ENCODE data around the gene RBKS. TPM values are rescaled to one million over a fixed set of nuclear protein-coding genes. Genes with fewer than 3 reads are reported as not detected.

Gene RBKS
- total and polyA plus RNA-seq, 2 of the 8 experiments (the other 6 are each of a cell fraction or from before 2014, with no cell fraction given) = 1.1 to 1.5 TPM

DNA sequence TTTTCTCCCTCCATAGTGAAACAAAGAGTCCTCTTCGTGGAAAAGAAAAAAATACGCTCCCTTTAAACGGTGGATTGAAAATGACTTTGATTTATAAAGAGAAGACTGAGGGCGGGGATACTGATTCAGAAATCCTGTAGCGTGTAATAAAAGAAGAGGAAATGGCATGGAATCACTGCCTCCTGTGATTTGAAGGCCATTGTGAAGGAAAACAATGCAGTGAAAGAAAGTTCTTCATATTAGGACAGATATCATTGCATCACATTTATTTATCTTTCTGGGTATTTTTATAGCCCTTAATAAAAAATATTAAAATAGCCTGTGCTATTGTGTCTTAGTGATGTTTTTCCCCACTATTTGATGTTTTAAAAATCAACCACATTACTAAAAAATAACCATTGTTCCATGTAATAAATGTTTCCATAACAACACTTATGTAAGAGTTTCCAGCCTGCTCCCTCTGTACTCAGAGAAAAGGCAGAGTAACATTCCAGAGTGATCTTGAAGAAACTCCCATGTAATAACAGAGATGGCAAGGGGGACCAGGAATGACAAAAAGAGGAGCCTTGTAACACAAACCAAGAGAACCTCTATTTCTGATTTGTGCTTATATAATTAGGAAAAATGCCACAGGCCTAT lies 110.7 kb downstream of the RBKS start:
- no peak for FAIRE-seq
- TF ChIP-seq BRCA1 (IDR thresholded peaks at IDR 0.05; ENCODE audit: low read depth, low read length) (no peak), SIN3A (conservative IDR thresholded peaks at IDR 0.05 in 1 of 2, IDR thresholded peaks at IDR 0.05 in 1 of 2; ENCODE audit: low read depth in 1 of 2, low read length in 2 of 2) (no peak), YY1 (IDR thresholded peaks at IDR 0.05; ENCODE audit: low read depth, low read length) (no peak), BCL11A (IDR thresholded peaks at IDR 0.05; ENCODE audit: low read depth in 2 of 2, low read length in 2 of 2) (no peak), RFX5 (IDR thresholded peaks at IDR 0.05; ENCODE audit: borderline replicate concordance, low read depth, low read length) (no peak), HDAC2 (IDR thresholded peaks at IDR 0.05; ENCODE audit: borderline replicate concordance in 1 of 2, low read depth in 2 of 2, low read length in 2 of 2) (no peak), TAF1 (IDR thresholded peaks at IDR 0.05; ENCODE audit: low read depth, low read length) (no peak)
- TF ChIP-seq, protein P1, sequence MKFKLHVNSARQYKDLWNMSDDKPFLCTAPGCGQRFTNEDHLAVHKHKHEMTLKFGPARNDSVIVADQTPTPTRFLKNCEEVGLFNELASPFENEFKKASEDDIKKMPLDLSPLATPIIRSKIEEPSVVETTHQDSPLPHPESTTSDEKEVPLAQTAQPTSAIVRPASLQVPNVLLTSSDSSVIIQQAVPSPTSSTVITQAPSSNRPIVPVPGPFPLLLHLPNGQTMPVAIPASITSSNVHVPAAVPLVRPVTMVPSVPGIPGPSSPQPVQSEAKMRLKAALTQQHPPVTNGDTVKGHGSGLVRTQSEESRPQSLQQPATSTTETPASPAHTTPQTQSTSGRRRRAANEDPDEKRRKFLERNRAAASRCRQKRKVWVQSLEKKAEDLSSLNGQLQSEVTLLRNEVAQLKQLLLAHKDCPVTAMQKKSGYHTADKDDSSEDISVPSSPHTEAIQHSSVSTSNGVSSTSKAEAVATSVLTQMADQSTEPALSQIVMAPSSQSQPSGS (IDR thresholded peaks at IDR 0.05; ENCODE audit: low read length) = no peak

More for the DNA sequence above, 110.7 kb downstream of the RBKS start:
- 87% methylated on average over 5 of the region's 5 CpGs; no CpG with 5 or more reads in 1 of the 2 experiments for WGBS, 2 experiments (ENCODE audit: extremely low coverage in 1 of 2, insufficient coverage in 1 of 2, insufficient read length in 1 of 2, insufficient replicate concordance in 2 of 2, low coverage in 1 of 2, low lambda C conversion rate in 2 of 2, missing lambda C conversion rate in 1 of 2)
- H3K79me1 ChIP-seq (ENCODE audit: low read depth, low read length) = peaks cover 7% of the 10 kb centered on the region; the same call in 1 of the 2 replicates
- H4K91ac ChIP-seq (replicated peaks; ENCODE audit: insufficient read length, low read length) = no peak overlapping the region
- no peaks in the 10 kb centered on the region for H3K9me3 ChIP-seq (ENCODE audit: insufficient read depth in 2 of 2, low read depth in 1 of 2, low read length in 1 of 2)
- peaks cover 3 to 36% of the 10 kb centered on the region in 2 experiments; a peak in 3 of 4 replicates for H3K79me2 ChIP-seq (ENCODE audit: control insufficient read depth in 1 of 2, insufficient read depth in 2 of 2, low read length in 2 of 2)
- no peak overlapping the region for H2BK20ac ChIP-seq (ENCODE audit: low read length)
- H3K9ac ChIP-seq (replicated peaks in 1 of 4; ENCODE audit: extremely low read depth in 1 of 4, low read depth in 3 of 4, low read length in 3 of 4) = no peak overlapping the region
- no peak overlapping the region for H3K23ac ChIP-seq (ENCODE audit: insufficient read length)
- H3K27ac ChIP-seq (ENCODE audit: low read depth, low read length) = no peak overlapping the region
- H2BK15ac ChIP-seq (ENCODE audit: low read length) = no peak overlapping the region
- H3K27me3 ChIP-seq (replicated peaks in 1 of 4; ENCODE audit: control insufficient read depth in 3 of 4, extremely low read depth in 1 of 4, insufficient read depth in 3 of 4, low read length in 3 of 4) = no peaks in the 10 kb centered on the region
- ChIA-PET POLR2A (ENCODE audit: partially characterized antibody) (interaction anchor here (1.0 to 2.2 kb wide), 3 partner anchors 8 to 17 kb away, joined by 4 to 5 read pairs (median 4); partner anchors contain the start of gene MRPL33), CTCF (ENCODE audit: partially characterized antibody) (no interaction called here)
- H4K5ac ChIP-seq (ENCODE audit: insufficient read length, low read depth, low read length) = no peak overlapping the region
- no peak overlapping the region for H3K4me2 ChIP-seq (ENCODE audit: insufficient read depth in 1 of 2, low read depth in 2 of 2, low read length in 2 of 2)
- no peak overlapping the region for H2BK5ac ChIP-seq (ENCODE audit: low read depth, low read length)
- no peaks in the 10 kb centered on the region; the same call in 1 of the 2 replicates for H3K23me2 ChIP-seq (ENCODE audit: low read depth, low read length)
- no peak overlapping the region for H3K4ac ChIP-seq (replicated peaks; ENCODE audit: insufficient read length, low read depth, low read length)
- H2BK12ac ChIP-seq (ENCODE audit: low read depth, low read length) = no peak overlapping the region
- no peak overlapping the region for H2AK5ac ChIP-seq (ENCODE audit: low read depth, low read length)
- no peaks in the 10 kb centered on the region for H3K4me1 ChIP-seq (replicated peaks in 1 of 4; ENCODE audit: control insufficient read depth in 3 of 4, insufficient read depth in 4 of 4, low read length in 3 of 4)
- H3K4me3 ChIP-seq (ENCODE audit: extremely low read depth in 1 of 4, insufficient read depth in 2 of 4, low read depth in 3 of 4, low read length in 4 of 4) = no peak overlapping the region
- H4K20me1 ChIP-seq (replicated peaks in 1 of 2; ENCODE audit: control insufficient read depth in 1 of 2, insufficient read depth in 2 of 2, low read length in 2 of 2) = peaks cover 0 to 5% of the 10 kb centered on the region in 2 experiments
- no peak overlapping the region for H2AFZ ChIP-seq (ENCODE audit: low read length)
- no peak for DNase-seq (ENCODE audit: low read depth in 1 of 2, low spot score in 2 of 2)
- H3K18ac ChIP-seq (ENCODE audit: extremely low read depth, low read length) = no peak overlapping the region
- no peak overlapping the region for H3K14ac ChIP-seq (ENCODE audit: insufficient read length)
- H2BK120ac ChIP-seq (replicated peaks; ENCODE audit: low read depth, low read length) = no peak overlapping the region
- no peak overlapping the region for H4K8ac ChIP-seq (ENCODE audit: extremely low read depth, insufficient read depth, low read length)
- peaks cover 0 to 17% (median under 1%) of the 10 kb centered on the region in 4 experiments; a peak in 4 of 8 replicates for H3K36me3 ChIP-seq (ENCODE audit: control insufficient read depth in 2 of 4, insufficient read depth in 4 of 4, low read length in 3 of 4)
- no peak overlapping the region for H3K56ac ChIP-seq (replicated peaks; ENCODE audit: insufficient read length, low read depth, low read length)

Measured in H1 (cell line).